GM18505 (cell line): ENCODE measurements around the gene SCG5.

Experiments
- ATAC-seq: cut with Tn5 transposase; IDR thresholded peaks from one replicate; pipeline ENCODE4 v1.9.1; 2021; ENCODE audit not compliant: unreplicated experiment
- POLR2A ChIP-seq: IDR thresholded peaks from 4 replicates; pipeline ENCODE4 v1.6.1; 2011; ENCODE audit warnings: borderline replicate concordance; ENCODE audit not compliant: insufficient read depth, insufficient read length; ENCODE audit errors: extremely low read depth

The SCG5 gene

GRCh38 chr15:32715276-32715675 is 73.8 kb downstream of the SCG5 start:
- TF ChIP-seq POLR2A: no peak
- no peak for ATAC-seq

GRCh38 chr15:32716216-32716914 is 74.9 kb downstream of the SCG5 start:
- no peak for TF ChIP-seq POLR2A
- ATAC-seq: no peak

- ATAC-seq: no peak
- no peak for TF ChIP-seq POLR2A
Observed at GRCh38 chr15:32716915-32717425, 75.5 kb downstream of the SCG5 start.

GRCh38 chr15:32717426-32718226 is 76.1 kb downstream of the SCG5 start, which contains the start of gene GREM1:
GREM1 (plus strand) TSS chr15:32718004; CDS start chr15:32730691, 12,687 bp downstream.
- no peak for ATAC-seq
- TF ChIP-seq POLR2A: no peak

GRCh38 chr15:32718227-32718820 is 76.8 kb downstream of the SCG5 start:
- ATAC-seq: no peak

GRCh38 chr15:32718821-32719716 is 77.6 kb downstream of the SCG5 start:
- no peak for ATAC-seq
- no peak for TF ChIP-seq POLR2A

More at GRCh38 chr15:32718227-32718820, 76.8 kb downstream of the SCG5 start:
- TF ChIP-seq POLR2A: no peak

GRCh38 chr15:32721596-32721995 is 80.1 kb downstream of the SCG5 start:
- TF ChIP-seq POLR2A: no peak
- ATAC-seq: no peak

GRCh38 chr15:32722136-32722535 is 80.6 kb downstream of the SCG5 start:
- ATAC-seq: no peak
- TF ChIP-seq POLR2A: no peak

GRCh38 chr15:32723171-32723948 is 81.8 kb downstream of the SCG5 start:
- TF ChIP-seq POLR2A: no peak

GRCh38 chr15:32729700-32730395 is 88.3 kb downstream of the SCG5 start:
- ATAC-seq: no peak
- TF ChIP-seq POLR2A: no peak

More at GRCh38 chr15:32723171-32723948, 81.8 kb downstream of the SCG5 start:
- peak; percentile 92 for ATAC-seq

- TF ChIP-seq POLR2A: no peak
- ATAC-seq: no peak
Observed at GRCh38 chr15:32730677-32731654, 89.5 kb downstream of the SCG5 start.
